ENCODE results near the gene DGLUCY.
"Not testable (repeated sequence)": the region's sequence is repeated elsewhere in the genome, so short reads cannot be mapped to it uniquely, and the experiment has no call there.

Gene DGLUCY

GRCh38 chr14:91171291-91171690, 57.4 kb downstream of the DGLUCY start:
- no peak for DNase-seq

DNA sequence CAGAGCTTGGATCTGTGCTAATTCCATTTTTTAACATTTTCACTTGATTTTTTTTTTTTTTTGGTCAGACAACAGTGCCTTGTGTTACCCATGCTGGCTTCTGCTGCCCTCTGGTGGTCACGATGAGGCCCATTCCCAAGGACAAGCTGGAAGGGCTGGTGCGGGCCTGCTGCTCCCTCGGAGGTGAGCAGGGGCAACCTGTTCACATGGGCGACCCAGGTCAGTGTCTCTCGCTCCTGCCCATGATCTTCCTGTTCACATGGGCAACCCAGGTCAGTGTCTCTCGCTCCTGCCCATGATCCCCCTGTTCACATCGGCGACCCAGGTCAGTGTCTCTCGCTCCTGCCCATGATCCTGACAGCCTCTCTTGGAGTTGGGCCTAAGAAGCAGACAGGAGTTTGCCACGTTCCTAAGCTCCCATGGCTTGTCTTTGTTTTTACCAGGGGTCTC, 59.4 kb downstream of the DGLUCY start:
- peak; percentile 83 to 87 for DNase-seq

DNA sequence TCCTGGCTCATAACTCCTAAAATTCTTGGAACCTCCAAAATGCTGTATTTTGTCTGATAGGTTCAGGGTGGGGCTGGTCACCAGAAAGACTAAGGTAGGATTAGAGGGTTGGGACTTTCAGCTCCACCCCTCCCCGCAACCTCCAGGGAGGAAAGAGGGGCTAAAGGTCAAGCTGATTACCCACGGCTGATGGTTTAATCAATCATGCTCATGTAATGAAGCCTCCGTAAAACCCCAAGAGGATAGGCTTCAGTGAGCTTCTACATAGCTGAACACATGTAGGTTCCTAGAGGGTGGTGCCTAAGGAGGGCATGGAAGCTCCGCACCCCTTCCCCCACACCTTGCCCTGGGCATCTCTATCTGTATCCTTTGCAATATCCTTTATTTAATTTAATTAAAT, 60.0 kb downstream of the DGLUCY start:
- no peak for DNase-seq

DNA sequence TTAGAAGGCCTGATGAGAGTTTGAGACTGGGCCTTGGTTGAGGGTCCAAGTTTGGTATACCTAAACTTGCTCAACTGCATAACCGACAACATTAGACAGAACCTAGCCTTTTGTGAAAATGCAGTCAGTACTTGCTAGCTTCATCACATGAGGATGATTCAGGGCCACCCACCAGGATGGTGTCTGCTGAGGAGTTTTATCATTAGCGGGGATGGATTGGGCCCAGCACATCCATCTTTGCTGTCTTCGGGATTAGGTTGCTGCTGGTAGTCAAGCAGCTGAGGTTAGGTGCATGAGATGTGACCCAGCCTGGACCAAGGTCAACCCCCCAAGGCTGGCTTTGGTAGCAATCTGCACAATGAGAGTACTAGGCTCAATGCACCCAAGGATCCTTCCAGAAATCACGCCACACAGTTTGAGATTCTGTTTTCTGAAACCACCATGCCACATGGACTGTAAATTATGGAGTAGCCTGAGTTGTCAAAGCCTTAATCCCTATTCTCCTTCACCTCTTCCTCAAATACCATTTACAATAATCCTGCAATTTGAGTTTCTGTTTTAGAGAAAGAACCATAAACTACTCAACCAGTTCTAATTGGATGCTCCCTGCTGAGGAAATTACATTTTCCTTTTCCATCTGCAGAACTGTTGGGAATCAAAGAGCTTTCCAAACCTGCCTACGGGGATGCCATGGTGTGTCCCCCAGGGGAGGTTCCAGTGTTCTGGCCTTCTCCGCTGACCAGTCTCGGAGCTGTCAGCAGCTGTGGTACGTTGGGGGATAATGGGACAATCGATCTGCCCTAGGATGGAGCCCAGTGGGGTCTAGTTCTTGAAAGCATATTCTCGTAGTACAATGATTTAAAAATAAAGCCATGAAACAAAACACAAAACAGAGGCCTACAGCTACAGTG, 61.7 kb downstream of the DGLUCY start:
- DNase-seq = no peak

DNA sequence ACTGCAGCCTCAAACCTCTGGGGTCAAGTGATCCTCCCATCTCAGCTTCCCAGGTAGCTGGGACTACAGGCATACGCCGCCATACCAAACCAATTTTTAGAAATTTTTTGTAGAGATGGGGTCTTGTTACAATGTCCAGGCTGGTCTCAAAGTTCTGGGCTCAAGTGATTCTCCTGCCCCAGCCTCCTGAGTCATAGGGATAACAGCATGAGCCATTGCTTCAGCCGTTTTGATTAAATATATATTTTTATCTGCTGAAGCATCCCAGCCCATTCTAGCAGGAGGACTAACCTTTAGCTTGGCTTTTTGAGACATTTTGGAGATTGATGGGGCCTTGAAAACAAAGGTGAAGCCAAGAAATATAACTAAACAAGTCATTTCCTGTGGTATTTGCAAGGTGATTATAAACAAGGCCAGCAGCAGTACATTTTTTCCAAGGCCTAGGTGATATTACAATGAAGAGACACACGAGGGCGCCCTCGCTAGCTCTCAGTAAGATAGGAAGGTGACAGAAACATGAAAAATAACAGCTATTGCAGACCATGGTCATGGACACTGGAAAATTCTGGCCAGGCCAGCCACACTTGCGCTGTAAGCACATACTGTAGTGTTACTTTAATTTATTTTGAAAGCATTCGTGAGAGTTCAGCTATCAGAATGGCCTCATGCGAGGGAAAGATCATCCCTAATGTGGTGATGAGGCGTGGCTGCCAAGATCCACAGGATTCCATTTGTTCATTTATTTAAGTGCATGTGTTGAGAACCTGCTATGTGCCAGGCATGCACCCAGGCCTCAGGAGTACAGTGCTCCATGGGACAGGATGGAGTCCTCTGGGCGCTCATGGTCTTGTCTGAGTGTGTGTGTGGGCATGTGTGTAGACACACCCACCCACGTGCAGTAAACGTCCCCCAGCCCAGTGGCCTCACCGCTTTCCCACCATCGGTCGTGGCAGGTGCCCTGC, 63.5 kb downstream of the DGLUCY start:
- DNase-seq = peak; percentile 69 to 72

DNA sequence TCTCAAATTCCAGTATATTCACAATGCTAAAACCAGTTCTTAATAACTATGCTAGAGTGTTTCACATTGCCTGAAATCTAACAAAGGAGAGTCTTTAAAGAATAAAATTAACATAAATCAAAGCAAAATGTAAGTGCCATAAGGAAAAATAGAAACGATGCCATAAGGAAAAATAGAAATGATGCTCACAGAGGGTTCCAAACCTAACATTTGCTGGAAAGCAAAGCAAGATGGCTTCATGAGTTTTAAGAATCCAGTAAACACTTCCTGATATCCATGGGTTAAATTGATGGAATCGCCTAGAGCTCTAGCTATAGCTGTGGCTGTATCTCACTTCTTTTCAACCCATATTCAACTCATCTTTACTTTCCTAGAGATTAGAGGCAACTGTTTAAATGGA, 66.7 kb downstream of the DGLUCY start:
- no peak for DNase-seq

DNA sequence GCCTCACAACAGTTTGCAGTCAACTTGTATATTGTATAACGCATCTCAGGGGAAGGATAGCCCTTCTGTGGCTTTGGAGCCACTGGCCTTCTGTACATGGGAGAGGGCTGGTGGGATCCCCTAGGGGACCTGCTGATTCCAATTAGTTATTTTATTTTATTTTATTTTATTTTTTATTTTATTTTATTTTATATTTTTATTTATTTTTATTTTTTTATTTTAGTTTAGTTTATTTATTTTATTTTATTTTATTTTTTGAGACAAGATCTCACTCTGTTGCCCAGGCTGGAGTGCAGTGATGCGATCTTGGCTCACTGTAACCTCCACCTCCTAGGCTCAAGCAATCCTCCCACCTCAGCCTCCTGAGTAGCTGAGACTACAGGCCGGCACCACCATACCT, 68.9 kb downstream of the DGLUCY start:
- not testable (repeated sequence) for DNase-seq

DNA sequence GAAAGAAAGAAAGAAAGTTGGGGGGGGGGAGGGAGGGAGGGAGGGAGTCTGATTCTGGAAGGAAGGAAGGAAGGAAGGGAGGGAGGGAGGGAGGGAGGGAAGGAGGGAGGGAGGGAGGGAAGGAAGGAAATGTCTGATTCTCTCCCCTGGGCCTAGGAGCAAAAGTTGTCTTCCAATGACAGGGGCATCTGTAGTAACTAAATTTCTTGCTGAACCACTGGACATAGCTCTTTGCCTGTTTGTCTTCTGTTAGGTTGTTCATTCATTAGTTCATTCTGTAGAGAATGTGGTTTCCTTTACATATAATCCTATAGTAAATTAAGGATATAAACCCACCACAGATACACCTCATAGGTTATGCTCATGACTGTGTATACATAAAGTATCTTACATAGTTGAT, 70.7 kb downstream of the DGLUCY start:
- no peak for DNase-seq

DNA sequence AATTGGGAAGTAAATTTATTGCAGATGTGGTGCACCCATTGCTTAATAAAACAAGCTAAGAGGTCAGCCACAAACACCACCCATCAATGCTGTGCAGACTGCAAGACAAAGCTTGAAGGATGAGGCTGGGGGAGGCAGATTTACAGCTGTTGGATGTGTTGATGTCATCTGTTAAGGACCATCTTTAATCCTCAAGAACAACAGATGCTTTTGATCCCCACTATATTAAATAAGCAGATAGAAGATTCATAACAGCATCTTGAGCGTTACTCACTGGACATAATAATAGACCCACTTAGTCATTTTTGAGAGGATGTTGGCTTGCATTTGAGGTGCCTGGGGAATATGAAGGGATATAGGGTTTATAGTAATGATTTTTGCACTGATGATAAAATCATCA, 71.8 kb downstream of the DGLUCY start:
- no peak for DNase-seq

GRCh38 chr14:91186515-91187066, 72.7 kb downstream of the DGLUCY start:
- no peak for DNase-seq

- no peak for DNase-seq
Observed at GRCh38 chr14:91187271-91187670, 73.4 kb downstream of the DGLUCY start.

DNA sequence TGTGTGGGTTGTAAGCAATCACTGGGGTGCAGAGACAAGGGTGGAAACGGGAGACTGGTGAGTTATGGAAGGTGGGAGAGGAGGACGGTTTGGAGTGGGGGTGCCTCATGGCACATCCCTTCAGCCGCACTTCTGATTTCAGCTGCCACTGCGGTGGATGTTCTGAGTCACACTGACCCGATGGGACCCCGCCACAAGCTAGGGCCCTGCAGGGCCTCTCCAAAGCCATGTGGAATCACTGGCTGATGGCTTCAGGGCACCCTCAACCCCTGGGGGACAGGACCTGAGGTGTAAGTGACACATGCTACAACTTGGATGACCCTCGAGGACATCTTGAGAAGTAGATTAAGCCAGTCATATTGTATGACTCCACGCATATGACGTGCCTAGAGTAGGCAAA, 77.0 kb downstream of the DGLUCY start:
- DNase-seq = no peak

DNA sequence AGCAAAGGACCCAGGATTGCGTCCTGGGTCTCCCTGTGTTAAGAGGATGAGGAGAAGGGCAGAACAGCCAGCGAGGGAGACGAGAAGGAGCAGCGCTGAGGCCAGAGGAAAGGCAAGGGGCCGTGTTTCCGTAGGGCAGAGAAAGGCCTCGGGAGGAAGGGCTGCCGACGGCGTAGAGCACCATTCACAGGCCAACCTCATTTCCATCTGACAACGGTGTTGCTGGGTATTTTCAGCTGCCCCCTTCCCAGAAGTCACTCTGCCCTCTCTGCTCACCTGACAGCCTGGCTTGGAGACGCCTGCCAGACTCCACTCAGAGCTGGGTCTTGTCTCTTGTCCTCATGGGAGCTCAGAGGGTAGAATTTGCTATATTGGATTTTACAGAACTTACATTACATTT, 79.2 kb downstream of the DGLUCY start:
- no peak for DNase-seq

DNA sequence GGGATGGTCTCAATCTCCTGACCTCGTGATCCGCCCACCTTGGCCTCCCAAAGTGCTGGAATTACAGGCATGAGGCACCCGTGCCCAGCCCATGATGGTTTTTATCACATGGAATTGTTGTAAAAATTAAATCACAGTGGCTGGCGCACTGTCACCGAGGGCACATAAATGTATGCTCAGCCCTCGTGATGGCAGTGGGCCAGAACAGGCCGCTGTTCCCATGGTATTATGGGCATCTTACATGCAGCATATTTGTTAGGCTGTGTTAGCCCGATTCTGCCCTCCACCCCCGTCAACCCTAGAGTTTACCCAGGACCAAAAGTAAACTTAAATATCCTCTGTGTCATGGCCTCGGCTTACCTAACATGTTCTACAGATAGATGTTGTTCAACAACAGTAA, 82.0 kb downstream of the DGLUCY start:
- DNase-seq = no peak

GRCh38 chr14:91197631-91198030, 83.8 kb downstream of the DGLUCY start:
- no peak for DNase-seq

DNA sequence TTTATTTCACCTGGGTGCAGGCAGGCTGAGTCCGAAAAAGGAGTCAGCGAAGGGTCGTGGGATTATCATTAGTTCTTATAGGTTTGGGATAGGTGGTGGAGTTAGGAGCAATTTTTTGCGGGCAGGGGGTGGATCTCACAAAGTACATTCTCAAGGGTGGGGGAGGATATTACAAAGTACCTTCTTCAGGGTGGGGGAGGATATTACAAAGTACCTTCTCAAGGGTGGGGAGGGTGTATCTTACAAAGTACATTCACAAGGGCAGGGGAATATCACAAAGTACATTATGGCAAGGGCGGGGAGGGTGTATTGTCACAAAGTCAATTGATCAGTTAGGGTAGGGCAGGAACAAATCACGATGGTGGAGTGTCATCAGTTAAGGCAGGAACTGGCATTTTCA, 86.9 kb downstream of the DGLUCY start:
- DNase-seq = not testable (repeated sequence)

DNA sequence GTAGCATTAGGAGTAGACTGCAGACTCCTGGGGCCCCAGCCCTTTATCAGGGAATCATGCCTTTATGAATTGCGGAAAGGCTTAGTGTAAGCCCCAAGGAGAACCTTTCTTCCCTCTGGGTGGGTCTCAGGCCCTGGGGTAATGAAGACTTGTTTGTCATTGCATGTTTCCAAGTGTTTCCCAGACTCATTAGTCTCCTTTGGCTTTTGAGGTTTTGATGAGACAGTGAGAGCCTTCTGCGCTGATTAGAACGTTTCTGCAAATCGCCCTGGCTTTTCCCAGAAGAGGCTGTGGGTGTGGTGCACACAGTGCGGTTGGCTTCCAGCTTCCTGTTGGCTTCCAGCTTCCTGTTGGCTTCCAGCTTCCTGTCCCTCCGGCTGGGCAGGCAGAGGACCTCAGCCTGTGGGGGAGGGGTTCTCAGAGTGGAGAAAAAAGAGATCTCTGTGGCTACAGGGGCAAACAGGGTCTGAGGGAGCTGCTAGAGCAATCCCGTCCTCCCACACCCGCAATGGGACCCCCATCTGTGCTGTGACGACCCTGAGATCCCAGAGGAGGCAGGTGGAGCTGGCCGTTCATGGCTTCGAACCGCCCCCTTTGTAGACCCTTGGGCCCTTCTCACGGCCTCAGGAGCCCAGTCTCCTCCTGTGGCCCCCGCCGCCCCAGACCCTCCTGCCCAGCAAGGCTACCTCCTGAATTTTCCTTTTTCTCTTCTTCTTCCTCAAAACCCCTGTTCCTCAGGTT, 88.5 kb downstream of the DGLUCY start:
- peak; percentile 18 to 35 for DNase-seq

DNA sequence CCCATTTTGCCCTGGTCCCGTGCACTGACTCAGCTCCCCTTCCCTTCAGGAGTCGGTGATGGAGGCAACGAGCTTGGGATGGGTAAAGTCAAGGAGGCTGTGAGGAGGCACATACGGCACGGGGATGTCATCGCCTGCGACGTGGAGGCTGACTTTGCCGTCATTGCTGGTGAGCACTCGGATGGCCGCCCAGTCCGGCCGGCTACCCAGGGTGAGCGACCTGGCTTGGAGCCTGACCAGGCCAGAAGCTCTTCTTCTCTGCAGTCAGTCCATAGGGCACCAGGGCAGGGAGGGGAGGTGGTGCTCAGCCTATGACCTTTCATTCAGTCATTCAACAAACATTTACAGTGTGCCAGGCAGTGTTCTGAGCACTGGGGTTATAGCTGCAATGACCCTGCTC, 90.8 kb downstream of the DGLUCY start:
- no peak for DNase-seq

- DNase-seq = no peak
Observed at GRCh38 chr14:91205459-91205858, 91.6 kb downstream of the DGLUCY start.

DNA sequence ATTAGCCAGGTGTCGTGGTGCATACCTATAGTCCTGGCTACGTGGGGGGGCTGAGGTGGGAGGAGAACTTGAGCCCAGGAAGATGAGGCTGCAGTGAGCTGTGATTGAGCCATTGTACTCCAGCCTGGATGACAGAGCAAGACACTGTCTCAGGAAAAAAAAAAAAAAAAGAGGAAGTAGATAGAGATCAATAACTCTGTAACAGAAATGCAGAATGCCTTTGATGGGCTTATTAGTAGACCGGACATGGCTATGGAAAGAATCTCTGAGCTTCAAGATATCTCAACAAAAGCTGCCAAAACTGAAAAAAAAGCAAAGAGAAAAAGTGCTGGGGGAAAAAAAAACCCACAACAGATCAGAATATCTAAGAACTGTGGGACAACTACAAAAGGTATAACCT, 93.1 kb downstream of the DGLUCY start:
- no peak for DNase-seq

GRCh38 chr14:91211017-91211416, 97.1 kb downstream of the DGLUCY start:
- DNase-seq = no peak

DNA sequence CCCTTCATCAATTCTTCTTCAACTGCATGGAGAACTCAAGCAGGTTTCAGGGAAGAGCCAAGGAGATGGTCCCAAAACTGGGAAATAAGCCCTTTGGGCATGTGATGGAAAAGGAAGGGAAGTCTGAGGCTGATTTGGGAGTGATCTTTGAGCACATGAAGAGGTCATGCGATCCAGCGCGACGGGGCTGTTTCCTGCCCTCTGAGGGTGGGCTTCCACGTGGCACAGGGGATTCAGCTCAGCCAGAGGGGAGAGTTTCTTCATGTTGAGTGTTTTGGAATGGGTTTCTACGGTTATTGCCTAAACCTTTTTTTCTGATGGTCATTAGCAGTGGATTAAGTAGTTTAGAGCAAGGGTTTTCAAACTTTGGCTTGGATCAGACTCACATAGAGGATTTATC, 100.4 kb downstream of the DGLUCY start:
- DNase-seq = no peak

GRCh38 chr14:91215381-91215780, 101.5 kb downstream of the DGLUCY start:
- DNase-seq = no peak

Data from activated CD4-positive, alpha-beta T cell treated with anti-CD3 and anti-CD28 coated beads, Interleukin-2, amount 50 U/mL, for 48 hours (primary cell).